Breast epithelium (tissue), 4 donors: ENCODE results near the gene FBXO24. TPM values are rescaled to one million over a fixed set of nuclear protein-coding genes. Genes with fewer than 3 reads are reported as not detected.

ENCODE experiments used
- DNase-seq, 2 donors: peaks; one replicate each; pipeline ENCODE4 v3.0.0-alpha.2; 2019; ENCODE audit warnings: low spot score in 2 of 2
- H3K27ac ChIP-seq, 2 donors: fragments of 200-600 bp; sonication (generic) in 1 of 2; one replicate each; pipeline ENCODE4 v1.5.1; 2016 to 2019; ENCODE audit warnings: mild to moderate bottlenecking in 1 of 2
- H3K27me3 ChIP-seq, 2 donors: fragments of 200-600 bp; sonication (generic) in 1 of 2; one replicate each; pipeline versions ENCODE4 v1.5.1 to v1.6.0; 2017 to 2019; ENCODE audit warnings: control low read depth in 1 of 2, mild to moderate bottlenecking in 1 of 2
- H3K36me3 ChIP-seq: fragments of 200-600 bp; one replicate; pipeline ENCODE4 v1.5.1; 2019
- H3K4me1 ChIP-seq, 2 donors: fragments of 200-600 bp; sonication (generic); one replicate each; pipeline ENCODE4 v1.5.1; 2016 to 2019; ENCODE audit warnings: control low read depth in 1 of 2
- H3K4me3 ChIP-seq, 3 donors: fragments of 200-600 bp; sonication (generic); 1 replicate in 2 of 3; 2 replicates in 1 of 3; pipeline ENCODE4 v1.5.1; 2016 to 2019; ENCODE audit warnings: mild to moderate bottlenecking in 3 of 3, moderate library complexity in 2 of 3
- H3K9me3 ChIP-seq, 2 donors: fragments of 200-600 bp; sonication (generic) in 1 of 2; one replicate each; pipeline ENCODE4 v1.5.1; 2016 to 2019; ENCODE audit warnings: control low read depth in 1 of 2
- CTCF ChIP-seq, 3 donors: fragments of 450-650 bp; IDR thresholded peaks; one replicate each; pipeline ENCODE4 v1.5.1; 2016 to 2017; ENCODE audit warnings: antibody characterized with exemption in 3 of 3, mild to moderate bottlenecking in 3 of 3, moderate library complexity in 3 of 3
- POLR2A ChIP-seq: fragments of 450-650 bp; IDR thresholded peaks from one replicate; pipeline ENCODE4 v1.6.1; 2016; ENCODE audit warnings: antibody characterized with exemption, mild to moderate bottlenecking, moderate library complexity
- POLR2AphosphoS5 ChIP-seq, 3 donors: sonication (generic); formaldehyde crosslinking; IDR thresholded peaks; one replicate each; pipeline ENCODE4 v1.6.1; 2017; ENCODE audit warnings: antibody characterized with exemption in 3 of 3
- intact Hi-C: fragments of 100-400 bp; cut with DNase I; formaldehyde crosslinking; loops from one replicate; pipeline ENCODE4 v1.15.1; 2023; ENCODE audit warnings: low total_unique reads
- total RNA-seq, 3 donors: library from RNA; depleted of rRNA; stranded (reverse); fragments of >200 nt; gene quantifications; one replicate each; pipeline ENCODE4 v1.1.0, GENCODE V29; 2016

FBXO24 gene
- total RNA-seq, 3 donors from 2014 or later: 0.59 to 0.98 TPM; not detected in 1

GRCh38 chr7:100553032-100553431 is 33.1 kb upstream of the FBXO24 start:
- H3K4me3 ChIP-seq: no peak overlapping the region
- no peak for DNase-seq
- no peaks in the 10 kb centered on the region for H3K36me3 ChIP-seq
- no peak for TF ChIP-seq CTCF (IDR thresholded peaks at IDR 0.05)
- no peak for TF ChIP-seq POLR2AphosphoS5 (IDR thresholded peaks at IDR 0.05)
- TF ChIP-seq POLR2A: no peak
- peaks cover 0 to 4% of the 10 kb centered on the region in 2 donors for H3K4me1 ChIP-seq
- H3K27me3 ChIP-seq: no peaks in the 10 kb centered on the region
- H3K9me3 ChIP-seq: no peaks in the 10 kb centered on the region
- H3K27ac ChIP-seq: no peak overlapping the region
- intact Hi-C loops: loop anchor here (5.0 kb wide), 1 partner anchor 671 kb away; no protein-coding TSS in a partner anchor

- H3K36me3 ChIP-seq: no peaks in the 10 kb centered on the region
These were observed 30.4 kb upstream of the FBXO24 start for GRCh38 chr7:100555701-100556100.

DNA sequence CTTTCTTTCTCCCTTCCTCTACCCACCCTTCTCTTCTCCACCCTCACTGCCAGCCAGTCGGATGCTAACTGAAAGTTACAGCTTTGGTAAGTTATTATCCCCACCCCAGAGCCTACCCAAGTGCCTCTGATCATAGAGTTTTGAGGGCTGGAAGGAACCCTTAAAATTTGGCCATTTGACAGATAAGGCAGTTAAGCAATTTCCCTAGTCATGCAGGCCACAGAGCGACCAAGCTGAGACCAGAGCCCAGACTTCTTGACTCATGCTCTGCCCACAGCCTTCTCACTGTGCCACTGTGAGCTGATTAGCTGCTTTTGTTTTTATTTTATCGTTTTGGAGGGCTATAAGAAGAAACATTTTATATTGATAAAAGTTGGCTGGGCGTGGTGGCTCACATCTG is 29.6 kb upstream of the FBXO24 start:
- TF ChIP-seq POLR2A: no peak
- no peak for TF ChIP-seq POLR2AphosphoS5 (IDR thresholded peaks at IDR 0.05)
- TF ChIP-seq CTCF (IDR thresholded peaks at IDR 0.05): no peak
- Histone ChIP-seq H3K9me3 (no peaks in the 10 kb centered on the region), H3K36me3 (no peaks in the 10 kb centered on the region), H3K4me3 (no peak overlapping the region), H3K27me3 (no peaks in the 10 kb centered on the region), H3K27ac (no peak overlapping the region), H3K4me1 (no peaks in the 10 kb centered on the region)
- intact Hi-C loops: no loop called here
- no peak for DNase-seq

More at GRCh38 chr7:100555701-100556100, 30.4 kb upstream of the FBXO24 start:
- H3K4me1 ChIP-seq: no peaks in the 10 kb centered on the region
- H3K27ac ChIP-seq: no peak overlapping the region
- intact Hi-C loops: no loop called here
- no peaks in the 10 kb centered on the region for H3K9me3 ChIP-seq
- H3K4me3 ChIP-seq: no peak overlapping the region
- H3K27me3 ChIP-seq: no peaks in the 10 kb centered on the region
- no peak for TF ChIP-seq POLR2A
- no peak for TF ChIP-seq POLR2AphosphoS5 (IDR thresholded peaks at IDR 0.05)
- no peak for TF ChIP-seq CTCF (IDR thresholded peaks at IDR 0.05)
- no peak for DNase-seq

- Histone ChIP-seq H3K9me3 (no peaks in the 10 kb centered on the region), H3K27me3 (no peaks in the 10 kb centered on the region), H3K4me1 (no peaks in the 10 kb centered on the region), H3K4me3 (no peak overlapping the region), H3K36me3 (no peaks in the 10 kb centered on the region), H3K27ac (peak overlapping the region in 1 of 2 donors; percentile 26)
- intact Hi-C loops: no loop called here
- no peak for DNase-seq
- TF ChIP-seq CTCF (IDR thresholded peaks at IDR 0.05): no peak
- no peak for TF ChIP-seq POLR2AphosphoS5 (IDR thresholded peaks at IDR 0.05)
- no peak for TF ChIP-seq POLR2A
These were observed 27.0 kb upstream of the FBXO24 start for GRCh38 chr7:100559127-100559526.

- intact Hi-C loops: loop anchor here (5.0 kb wide), 1 partner anchor 94 kb away; no protein-coding TSS in a partner anchor
- no peaks in the 10 kb centered on the region for H3K4me1 ChIP-seq
- no peak overlapping the region for H3K4me3 ChIP-seq
- no peak overlapping the region for H3K27ac ChIP-seq
- H3K27me3 ChIP-seq: no peaks in the 10 kb centered on the region
- no peaks in the 10 kb centered on the region for H3K36me3 ChIP-seq
- no peaks in the 10 kb centered on the region for H3K9me3 ChIP-seq
- TF ChIP-seq POLR2AphosphoS5 (IDR thresholded peaks at IDR 0.05): no peak
- no peak for TF ChIP-seq POLR2A
- TF ChIP-seq CTCF (IDR thresholded peaks at IDR 0.05): no peak
- no peak for DNase-seq
These were observed 24.5 kb upstream of the FBXO24 start for GRCh38 chr7:100561491-100562194.
